Neuronal stem cell (in vitro differentiated cells): Measurements from ENCODE around the gene WDR48.

ENCODE experiments used
- DNase-seq: peaks from one replicate; pipeline ENCODE4 v3.0.0-alpha.2; 2013; ENCODE audit warnings: low spot score
- H2AFZ ChIP-seq: one replicate; pipeline ENCODE4 v1.6.1; 2013; ENCODE audit warnings: mild to moderate bottlenecking, low read length, inconsistent platforms
- H2AK5ac ChIP-seq: 2 replicates; pipeline ENCODE4 v1.6.1; 2013; ENCODE audit warnings: low read depth, mild to moderate bottlenecking, inconsistent platforms, low read length, moderate library complexity, mixed read lengths
- H2BK120ac ChIP-seq: 2 replicates; pipeline ENCODE4 v1.6.1; 2013; ENCODE audit warnings: low read depth, mild to moderate bottlenecking, inconsistent platforms, low read length, moderate library complexity, mixed read lengths
- H2BK12ac ChIP-seq: one replicate; pipeline ENCODE4 v1.6.1; 2013; ENCODE audit warnings: low read length, inconsistent platforms
- H2BK15ac ChIP-seq: 2 replicates; pipeline ENCODE4 v1.6.1; 2013; ENCODE audit warnings: mild to moderate bottlenecking, low read length, inconsistent platforms, mixed read lengths
- H2BK5ac ChIP-seq: one replicate; pipeline ENCODE4 v1.6.1; 2013; ENCODE audit warnings: inconsistent platforms, mild to moderate bottlenecking, low read length, moderate library complexity
- H3K14ac ChIP-seq: one replicate; pipeline ENCODE4 v1.6.1; 2013; ENCODE audit warnings: low read length, inconsistent platforms
- H3K18ac ChIP-seq: 2 replicates; pipeline ENCODE4 v1.6.1; 2013; ENCODE audit warnings: low read length, inconsistent platforms
- H3K23ac ChIP-seq: 2 replicates; pipeline ENCODE4 v1.6.1; 2013; ENCODE audit warnings: low read depth, mild to moderate bottlenecking, mixed read lengths, low read length, inconsistent platforms; ENCODE audit not compliant: poor library complexity
- H3K27ac ChIP-seq: replicated peaks from 3 replicates; pipeline ENCODE4 v1.5.1; 2013; ENCODE audit warnings: low read length, inconsistent platforms
- H3K27me3 ChIP-seq, 3 experiments: 2 replicates each; pipeline ENCODE4 v1.6.1; 2013; ENCODE audit warnings: low read length in 3 of 3, mild to moderate bottlenecking in 2 of 3, inconsistent platforms in 1 of 3, low read depth in 1 of 3, mixed read lengths in 1 of 3, moderate library complexity in 1 of 3; ENCODE audit not compliant: control insufficient read depth in 3 of 3, insufficient read depth in 3 of 3
- H3K36me3 ChIP-seq, 2 donors: replicated peaks in 1 of 2; 2 replicates each; pipeline ENCODE4 v1.6.1; 2013; ENCODE audit warnings: low read length in 2 of 2; ENCODE audit not compliant: control insufficient read depth in 2 of 2, insufficient read depth in 2 of 2
- H3K4ac ChIP-seq: 2 replicates; pipeline ENCODE4 v1.6.1; 2013; ENCODE audit warnings: inconsistent platforms, mild to moderate bottlenecking, low read length, moderate library complexity
- H3K4me1 ChIP-seq, 2 donors: 1 replicate in 1 of 2; 2 replicates in 1 of 2; pipeline ENCODE4 v1.6.1; 2013; ENCODE audit warnings: low read length in 2 of 2, low read depth in 1 of 2; ENCODE audit not compliant: control insufficient read depth in 2 of 2, insufficient read depth in 1 of 2
- H3K4me2 ChIP-seq: one replicate; pipeline ENCODE4 v1.6.1; 2013; ENCODE audit warnings: mild to moderate bottlenecking, low read length, inconsistent platforms; ENCODE audit not compliant: insufficient read depth, poor library complexity, severe bottlenecking
- H3K4me3 ChIP-seq, 2 donors: 2 replicates each; pipeline ENCODE4 v1.5.1; 2013; ENCODE audit warnings: low read length in 2 of 2, mild to moderate bottlenecking in 2 of 2, inconsistent platforms in 1 of 2, moderate library complexity in 1 of 2
- H3K79me1 ChIP-seq: one replicate; pipeline ENCODE4 v1.6.1; 2013; ENCODE audit warnings: low read depth, mild to moderate bottlenecking, inconsistent platforms, low read length, moderate library complexity
- H3K9ac ChIP-seq: one replicate; pipeline ENCODE4 v1.6.1; 2013; ENCODE audit warnings: mild to moderate bottlenecking, low read depth, low read length, inconsistent platforms; ENCODE audit not compliant: poor library complexity
- H3K9me3 ChIP-seq, 2 donors: replicated peaks in 1 of 2; 2 replicates each; pipeline versions ENCODE3 to v1.6.1; 2013; ENCODE audit warnings: low read length in 2 of 2, mild to moderate bottlenecking in 2 of 2, inconsistent platforms in 1 of 2, low read depth in 1 of 2, mixed read lengths in 1 of 2, moderate library complexity in 1 of 2; ENCODE audit not compliant: control insufficient read depth in 2 of 2, insufficient read depth in 1 of 2
- H4K8ac ChIP-seq: one replicate; pipeline ENCODE4 v1.6.1; 2013; ENCODE audit warnings: low read depth, mild to moderate bottlenecking, inconsistent platforms, low read length, moderate library complexity
- H4K91ac ChIP-seq: one replicate; pipeline ENCODE4 v1.6.1; 2013; ENCODE audit warnings: low read length, low read depth, mild to moderate bottlenecking, inconsistent platforms; ENCODE audit not compliant: poor library complexity
- WGBS, 2 donors: extraction: QIAGEN DNeasy Blood & Tissue Kit; methylation state at CpG; one replicate each; pipeline ENCODE4 v1.1.7; 2013; ENCODE audit warnings: missing lambda C conversion rate in 2 of 2, mixed read lengths in 1 of 2; ENCODE audit not compliant: insufficient read length in 2 of 2, insufficient replicate concordance in 1 of 2; ENCODE audit errors: extremely low coverage in 2 of 2; 5-methylcytosine and 5-hydroxymethylcytosine counted together

WDR48 gene

DNA sequence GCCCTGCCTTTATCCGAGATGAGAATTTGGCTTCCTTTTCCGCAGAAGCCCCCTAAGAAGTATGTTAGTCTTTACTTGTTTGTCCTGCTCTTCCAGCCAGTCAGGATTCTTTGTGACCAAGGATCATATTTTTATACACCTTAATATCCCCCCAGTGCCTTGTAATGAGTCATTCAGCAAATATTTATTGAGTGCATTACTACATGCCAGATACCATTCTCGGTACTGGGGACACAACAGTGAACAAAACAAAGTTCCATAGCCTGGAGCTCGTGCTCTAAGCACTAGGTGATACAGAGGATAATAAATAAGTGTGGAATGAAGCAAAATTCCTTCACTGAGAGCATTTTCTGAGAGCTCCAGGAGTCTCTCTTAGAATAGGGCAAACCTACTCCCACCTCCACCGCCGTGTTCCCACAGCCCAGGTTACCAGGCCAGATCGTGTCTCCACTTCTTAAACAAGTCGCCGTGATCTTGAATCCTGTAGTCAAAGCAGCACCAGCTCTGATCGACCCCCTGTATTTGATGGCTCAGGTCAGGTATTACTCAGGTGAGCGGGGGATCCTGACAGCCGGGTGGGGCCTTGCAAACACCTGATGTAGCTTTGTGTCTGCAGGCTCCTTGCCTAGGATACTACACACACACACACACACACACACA lies 74.2 kb downstream of the WDR48 start:
- H3K23ac ChIP-seq, result peak overlapping the region; percentile 36
- H2BK5ac ChIP-seq, result no peak overlapping the region
- no peak overlapping the region for H3K4me3 ChIP-seq
- no peak overlapping the region for H4K91ac ChIP-seq
- no peaks in the 10 kb centered on the region for H3K27me3 ChIP-seq
- peaks cover 0 to 2% of the 10 kb centered on the region in 2 donors for H3K36me3 ChIP-seq
- H3K79me1 ChIP-seq, result no peaks in the 10 kb centered on the region
- H4K8ac ChIP-seq, result no peak overlapping the region
- no peak overlapping the region for H2BK15ac ChIP-seq
- H3K9me3 ChIP-seq, result no peaks in the 10 kb centered on the region
- H3K18ac ChIP-seq, result no peak overlapping the region
- no peak overlapping the region for H3K27ac ChIP-seq
- H3K14ac ChIP-seq, result no peak overlapping the region
- no peak for DNase-seq
- H2AFZ ChIP-seq, result no peak overlapping the region
- no peak overlapping the region for H2BK12ac ChIP-seq
- no CpG with 5 or more reads among the region's 12 CpGs for WGBS, 2 donors
- H2AK5ac ChIP-seq, result no peak overlapping the region
- no peak overlapping the region for H3K4me2 ChIP-seq
- no peak overlapping the region for H2BK120ac ChIP-seq
- H3K9ac ChIP-seq, result no peak overlapping the region
- H3K4ac ChIP-seq, result no peak overlapping the region
- peaks cover 0 to 1% of the 10 kb centered on the region in 2 donors for H3K4me1 ChIP-seq

GRCh38 chr3:39126532-39127071 lies 74.8 kb downstream of the WDR48 start:
- Histone ChIP-seq H2BK120ac (no peak overlapping the region), H3K4me3 (peak overlapping the region in 1 of 2 donors; percentile 23), H3K9me3 (no peaks in the 10 kb centered on the region), H2BK15ac (no peak overlapping the region), H4K91ac (no peak overlapping the region), H3K36me3 (no peaks in the 10 kb centered on the region), H3K14ac (no peak overlapping the region), H3K27ac (no peak overlapping the region), H2BK5ac (no peak overlapping the region), H4K8ac (no peak overlapping the region), H3K27me3 (no peaks in the 10 kb centered on the region), H2AFZ (no peak overlapping the region), H3K23ac (peak overlapping the region; percentile 36), H3K4ac (no peak overlapping the region), H2BK12ac (no peak overlapping the region), H3K4me1 (peaks cover 0 to 1% of the 10 kb centered on the region in 2 donors), H3K4me2 (no peak overlapping the region), H3K79me1 (no peaks in the 10 kb centered on the region), H3K9ac (no peak overlapping the region), H2AK5ac (no peak overlapping the region), H3K18ac (no peak overlapping the region)
- peak; percentile 33 for DNase-seq
- no CpG with 5 or more reads among the region's 6 CpGs for WGBS, 2 donors

- H3K27me3 ChIP-seq, result no peaks in the 10 kb centered on the region
- no peak overlapping the region for H4K91ac ChIP-seq
- no peak overlapping the region for H3K27ac ChIP-seq
- peak overlapping the region; percentile 9 for H3K18ac ChIP-seq
- no peak overlapping the region for H2BK120ac ChIP-seq
- H3K79me1 ChIP-seq, result no peaks in the 10 kb centered on the region
- WGBS, 2 donors, result no CpG with 5 or more reads among the region's 7 CpGs
- no peak overlapping the region for H3K4ac ChIP-seq
- H2AFZ ChIP-seq, result no peak overlapping the region
- DNase-seq, result no peak
- H2AK5ac ChIP-seq, result no peak overlapping the region
- H3K4me2 ChIP-seq, result no peak overlapping the region
- no peak overlapping the region for H2BK12ac ChIP-seq
- H3K4me3 ChIP-seq, result no peak overlapping the region
- H2BK5ac ChIP-seq, result no peak overlapping the region
- H3K14ac ChIP-seq, result no peak overlapping the region
- no peaks in the 10 kb centered on the region for H3K9me3 ChIP-seq
- H4K8ac ChIP-seq, result no peak overlapping the region
- H2BK15ac ChIP-seq, result no peak overlapping the region
- H3K9ac ChIP-seq, result no peak overlapping the region
- no peak overlapping the region for H3K23ac ChIP-seq
- H3K4me1 ChIP-seq, result peaks cover 0 to 1% of the 10 kb centered on the region in 2 donors
- H3K36me3 ChIP-seq, result no peaks in the 10 kb centered on the region
Observed at GRCh38 chr3:39127269-39127907, 75.6 kb downstream of the WDR48 start.

DNA sequence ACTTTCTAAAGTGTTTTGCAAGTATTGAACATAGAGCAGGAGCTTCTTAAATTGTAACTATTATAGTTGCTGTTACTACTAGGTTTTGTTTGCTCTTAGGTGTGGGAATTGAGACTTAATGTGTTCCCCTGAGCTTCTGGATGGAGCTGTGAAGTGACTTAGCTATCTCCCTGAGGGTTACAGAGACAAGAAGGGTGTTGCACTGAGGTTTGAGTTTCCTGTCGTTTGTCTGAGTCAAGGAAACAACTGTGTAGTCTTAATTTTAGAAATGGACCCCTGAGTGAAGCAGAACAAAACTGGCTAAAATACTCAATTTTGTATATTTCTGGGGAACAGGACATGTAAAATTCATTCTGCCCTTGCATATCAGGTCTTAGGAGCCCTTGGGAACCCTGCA lies 76.1 kb downstream of the WDR48 start:
- H3K4me1 ChIP-seq, result peaks cover 0 to 1% of the 10 kb centered on the region in 2 donors
- H2BK15ac ChIP-seq, result no peak overlapping the region
- H3K23ac ChIP-seq, result no peak overlapping the region
- WGBS, 2 donors, result no CpG with 5 or more reads among the region's 1 CpG
- H3K9ac ChIP-seq, result no peak overlapping the region
- no peak overlapping the region for H2AFZ ChIP-seq
- H3K36me3 ChIP-seq, result no peaks in the 10 kb centered on the region
- H2BK120ac ChIP-seq, result no peak overlapping the region
- H3K14ac ChIP-seq, result no peak overlapping the region
- no peak overlapping the region for H3K4ac ChIP-seq
- DNase-seq, result no peak
- no peaks in the 10 kb centered on the region for H3K9me3 ChIP-seq
- no peak overlapping the region for H3K18ac ChIP-seq
- H3K27ac ChIP-seq, result no peak overlapping the region
- no peak overlapping the region for H2BK12ac ChIP-seq
- no peak overlapping the region for H3K4me2 ChIP-seq
- H3K79me1 ChIP-seq, result no peaks in the 10 kb centered on the region
- H2AK5ac ChIP-seq, result no peak overlapping the region
- H2BK5ac ChIP-seq, result no peak overlapping the region
- H3K4me3 ChIP-seq, result no peak overlapping the region
- H3K27me3 ChIP-seq, result no peaks in the 10 kb centered on the region
- H4K8ac ChIP-seq, result no peak overlapping the region
- H4K91ac ChIP-seq, result no peak overlapping the region
